Body of pancreas (tissue), 4 donors: Measurements from ENCODE around the gene SKI. TPM values are rescaled to one million over a fixed set of nuclear protein-coding genes. Genes with fewer than 3 reads are reported as not detected.

ENCODE experiments used
- ATAC-seq: fragments of 150-250 bp; one replicate; pipeline ENCODE4 v1.9.1; 2016
- DNase-seq, 4 donors: peaks; one replicate each; pipeline ENCODE4 v3.0.0-alpha.2; 2019
- H3K27ac ChIP-seq, 4 donors: fragments of 200-600 bp; sonication (generic); 1 replicate in 3 of 4; 2 replicates in 1 of 4; pipeline versions ENCODE4 v1.5.1 to v1.6.1; 2016 to 2019; ENCODE audit warnings: mild to moderate bottlenecking in 1 of 4, mixed read lengths in 1 of 4, moderate library complexity in 1 of 4
- H3K27me3 ChIP-seq, 2 donors: fragments of 200-600 bp; sonication (generic); one replicate each; pipeline ENCODE4 v1.6.0; 2016; ENCODE audit warnings: mild to moderate bottlenecking in 1 of 2
- H3K36me3 ChIP-seq, 2 donors: fragments of 200-600 bp; sonication (generic); replicated peaks in 1 of 2; 2 replicates each; pipeline ENCODE4 v1.5.1; 2016; ENCODE audit warnings: low read depth in 2 of 2; ENCODE audit not compliant: insufficient read depth in 1 of 2
- H3K4me1 ChIP-seq: fragments of 200-600 bp; sonication (generic); one replicate; pipeline ENCODE4 v1.6.0; 2016
- H3K4me3 ChIP-seq, 2 donors: fragments of 200-600 bp; sonication (generic); 1 replicate in 1 of 2; 2 replicates in 1 of 2; pipeline ENCODE4 v1.5.1; 2016 to 2019
- H3K9me3 ChIP-seq, 3 donors: fragments of 200-600 bp; sonication (generic); 1 replicate in 2 of 3; 2 replicates in 1 of 3; pipeline ENCODE4 v1.5.1; 2016
- CTCF ChIP-seq, 7 experiments: fragments of 450-650 bp in 4 of 7; fragments of 200-600 bp in 3 of 7; sonication (generic) in 3 of 7; IDR thresholded peaks; one replicate each; pipeline ENCODE4 v1.5.1; 2016 to 2019; ENCODE audit warnings: antibody characterized with exemption in 7 of 7
- POLR2A ChIP-seq, 3 donors: fragments of 450-650 bp; IDR thresholded peaks; one replicate each; pipeline ENCODE4 v1.6.1; 2016; ENCODE audit warnings: antibody characterized with exemption in 3 of 3, mild to moderate bottlenecking in 2 of 3
- WGBS, 2 donors: methylation state at CpG; one replicate each; pipeline ENCODE4 v1.1.5; 2017; 5-methylcytosine and 5-hydroxymethylcytosine counted together
- intact Hi-C: fragments of 100-400 bp; cut with DNase I; formaldehyde crosslinking; loops from one replicate; pipeline ENCODE4 v1.15.1; 2023
- total RNA-seq, 2 donors: library from RNA; depleted of rRNA; stranded (reverse); fragments of >200 nt; gene quantifications; one replicate each; pipeline ENCODE4 v1.1.0, GENCODE V29; 2016

The SKI gene
- total RNA-seq, 2 donors from 2014 or later: 15.8 to 33.0 TPM

GRCh38 chr1:2184934-2185333 lies 43.2 kb upstream of the SKI start:
- 86 to 95% methylated on average over 24 to 27 of the region's 33 CpGs for WGBS, 2 donors
- Histone ChIP-seq H3K36me3 (no peaks in the 10 kb centered on the region), H3K27me3 (no peaks in the 10 kb centered on the region), H3K4me1 (peaks cover 7% of the 10 kb centered on the region), H3K9me3 (no peaks in the 10 kb centered on the region), H3K4me3 (no peak overlapping the region), H3K27ac (no peak overlapping the region)
- ATAC-seq: no peak
- intact Hi-C loops: no loop called here
- TF ChIP-seq CTCF (IDR thresholded peaks at IDR 0.05) (no peak), POLR2A (IDR thresholded peaks at IDR 0.05) (no peak)
- no peak for DNase-seq

- ATAC-seq: no peak
- intact Hi-C loops: no loop called here
- no peak for DNase-seq
- H3K27me3 ChIP-seq: no peaks in the 10 kb centered on the region
- no peak overlapping the region for H3K27ac ChIP-seq
- H3K9me3 ChIP-seq: no peaks in the 10 kb centered on the region
- H3K36me3 ChIP-seq: no peaks in the 10 kb centered on the region
- no peak overlapping the region for H3K4me3 ChIP-seq
- H3K4me1 ChIP-seq: peaks cover 19% of the 10 kb centered on the region
- WGBS, 2 donors: 89 to 93% methylated on average over 19 to 35 of the region's 38 CpGs
- TF ChIP-seq POLR2A (IDR thresholded peaks at IDR 0.05) (no peak), CTCF (IDR thresholded peaks at IDR 0.05) (no peak)
Observed at GRCh38 chr1:2185880-2186855, 42.0 kb upstream of the SKI start.

GRCh38 chr1:2186901-2187300 lies 41.2 kb upstream of the SKI start:
- no peak overlapping the region for H3K4me3 ChIP-seq
- TF ChIP-seq CTCF (IDR thresholded peaks at IDR 0.05) (no peak), POLR2A (IDR thresholded peaks at IDR 0.05) (no peak)
- no peaks in the 10 kb centered on the region for H3K9me3 ChIP-seq
- H3K4me1 ChIP-seq: peaks cover 26% of the 10 kb centered on the region
- no peaks in the 10 kb centered on the region for H3K27me3 ChIP-seq
- DNase-seq: no peak
- intact Hi-C loops: no loop called here
- ATAC-seq: no peak
- WGBS, 2 donors: 88% methylated on average over 9 of the region's 9 CpGs
- no peak overlapping the region for H3K27ac ChIP-seq
- no peaks in the 10 kb centered on the region for H3K36me3 ChIP-seq

GRCh38 chr1:2187619-2188018 lies 40.5 kb upstream of the SKI start:
- 82 to 89% methylated on average over 11 to 13 of the region's 13 CpGs for WGBS, 2 donors
- Histone ChIP-seq H3K27me3 (no peaks in the 10 kb centered on the region), H3K36me3 (no peaks in the 10 kb centered on the region), H3K4me3 (no peak overlapping the region), H3K4me1 (peaks cover 34% of the 10 kb centered on the region), H3K9me3 (no peaks in the 10 kb centered on the region), H3K27ac (no peak overlapping the region)
- TF ChIP-seq CTCF (IDR thresholded peaks at IDR 0.05): no peak
- TF ChIP-seq POLR2A (IDR thresholded peaks at IDR 0.05): no peak
- no peak for DNase-seq
- ATAC-seq: no peak
- intact Hi-C loops: no loop called here
